Skeletal muscle cell (primary cell): ENCODE measurements around the gene C7.
"Not testable (repeated sequence)": the region's sequence is repeated elsewhere in the genome, so short reads cannot be mapped to it uniquely, and the experiment has no call there.

Experiments
- DNase-seq: peaks from one replicate; pipeline ENCODE4 v3.0.0-alpha.2; 2010; ENCODE audit warnings: low read depth
- H3K4me3 ChIP-seq: 2 replicates; pipeline ENCODE4 v1.5.1; 2011; ENCODE audit warnings: low read depth, mild to moderate bottlenecking, control low read depth, low read length, moderate library complexity

C7 gene

GRCh38 chr5:40986666-40987065, 77.4 kb downstream of the C7 start:
- DNase-seq: no peak
- H3K4me3 ChIP-seq: no peak overlapping the region

- no peak overlapping the region for H3K4me3 ChIP-seq
- DNase-seq: no peak
Observed at GRCh38 chr5:40987349-40987748, 78.1 kb downstream of the C7 start.

GRCh38 chr5:40988746-40989510, 79.6 kb downstream of the C7 start:
- H3K4me3 ChIP-seq: no peak overlapping the region
- DNase-seq: no peak

GRCh38 chr5:40991168-40991980, 82.1 kb downstream of the C7 start:
- DNase-seq: peak; percentile 60
- no peak overlapping the region for H3K4me3 ChIP-seq

- H3K4me3 ChIP-seq: no peak overlapping the region
- no peak for DNase-seq
Observed at GRCh38 chr5:40991981-40992559, 82.8 kb downstream of the C7 start.

GRCh38 chr5:40995801-40996586, 86.7 kb downstream of the C7 start:
- H3K4me3 ChIP-seq: no peak overlapping the region
- no peak for DNase-seq

GRCh38 chr5:40999142-40999541, 89.8 kb downstream of the C7 start:
- H3K4me3 ChIP-seq: no peak overlapping the region
- no peak for DNase-seq

GRCh38 chr5:40999966-41000365, 90.7 kb downstream of the C7 start:
- H3K4me3 ChIP-seq: no peak overlapping the region
- no peak for DNase-seq

GRCh38 chr5:41003670-41004376, 94.5 kb downstream of the C7 start:
- no peak overlapping the region for H3K4me3 ChIP-seq
- no peak for DNase-seq

- no peak overlapping the region for H3K4me3 ChIP-seq
- DNase-seq: no peak
Observed at GRCh38 chr5:41004931-41005330, 95.6 kb downstream of the C7 start.

- DNase-seq: no peak
- no peak overlapping the region for H3K4me3 ChIP-seq
Observed at GRCh38 chr5:41009232-41009631, 99.9 kb downstream of the C7 start.

- no peak for DNase-seq
- H3K4me3 ChIP-seq: no peak overlapping the region
Observed at GRCh38 chr5:41010572-41010971, 101.3 kb downstream of the C7 start.

GRCh38 chr5:41012318-41012717, 103.0 kb downstream of the C7 start:
- no peak overlapping the region for H3K4me3 ChIP-seq
- DNase-seq: no peak

- not testable (repeated sequence) for DNase-seq, H3K4me3 ChIP-seq
Observed at GRCh38 chr5:41022600-41022999, 113.3 kb downstream of the C7 start.
